Measurements from ENCODE around the gene PAOX.
"Not testable (repeated sequence)": the region's sequence is repeated elsewhere in the genome, so short reads cannot be mapped to it uniquely, and the experiment has no call there.

Gene PAOX

DNA sequence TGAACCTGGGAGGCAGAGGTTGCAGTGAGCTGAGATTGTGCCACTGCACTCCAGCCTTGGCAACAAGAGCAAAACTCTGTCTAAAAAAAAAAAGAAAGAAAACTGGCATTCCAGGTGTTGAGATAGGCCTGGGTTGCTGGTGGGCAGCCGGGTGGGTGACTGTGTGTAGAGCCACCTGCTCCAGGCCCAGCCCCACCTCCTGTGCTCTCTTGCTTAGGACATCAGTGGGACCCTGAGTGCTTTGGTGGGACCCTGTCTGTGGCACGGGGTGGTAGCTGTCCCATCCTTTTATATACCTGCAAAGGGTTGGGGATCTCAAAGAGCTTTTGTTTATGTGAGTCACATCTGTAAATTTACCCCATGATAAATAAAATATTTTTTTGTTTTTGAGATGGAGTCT lies 6.2 kb downstream of the PAOX start:
- no peak for DNase-seq (ENCODE audit: low spot score)

DNA sequence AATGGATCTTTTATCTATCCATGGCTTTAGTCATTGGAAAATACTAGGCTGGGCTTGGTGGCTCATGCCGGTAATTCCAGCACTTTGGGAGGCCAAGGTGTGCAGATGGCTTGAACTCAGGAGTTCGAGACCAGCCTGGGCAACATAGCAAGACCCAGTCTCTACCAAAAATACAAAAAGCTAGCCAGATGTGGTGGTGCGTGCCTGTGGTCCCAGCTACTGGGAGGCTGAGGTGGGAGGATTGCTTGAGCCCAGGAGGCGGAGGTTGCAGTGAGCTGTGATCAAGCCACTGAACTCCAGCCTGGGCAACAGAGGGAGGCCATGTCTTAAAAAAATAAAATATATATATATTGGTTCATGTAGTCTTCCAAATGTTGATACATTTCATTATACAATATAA lies 7.9 kb downstream of the PAOX start:
- DNase-seq (ENCODE audit: low spot score) = not testable (repeated sequence)

DNA sequence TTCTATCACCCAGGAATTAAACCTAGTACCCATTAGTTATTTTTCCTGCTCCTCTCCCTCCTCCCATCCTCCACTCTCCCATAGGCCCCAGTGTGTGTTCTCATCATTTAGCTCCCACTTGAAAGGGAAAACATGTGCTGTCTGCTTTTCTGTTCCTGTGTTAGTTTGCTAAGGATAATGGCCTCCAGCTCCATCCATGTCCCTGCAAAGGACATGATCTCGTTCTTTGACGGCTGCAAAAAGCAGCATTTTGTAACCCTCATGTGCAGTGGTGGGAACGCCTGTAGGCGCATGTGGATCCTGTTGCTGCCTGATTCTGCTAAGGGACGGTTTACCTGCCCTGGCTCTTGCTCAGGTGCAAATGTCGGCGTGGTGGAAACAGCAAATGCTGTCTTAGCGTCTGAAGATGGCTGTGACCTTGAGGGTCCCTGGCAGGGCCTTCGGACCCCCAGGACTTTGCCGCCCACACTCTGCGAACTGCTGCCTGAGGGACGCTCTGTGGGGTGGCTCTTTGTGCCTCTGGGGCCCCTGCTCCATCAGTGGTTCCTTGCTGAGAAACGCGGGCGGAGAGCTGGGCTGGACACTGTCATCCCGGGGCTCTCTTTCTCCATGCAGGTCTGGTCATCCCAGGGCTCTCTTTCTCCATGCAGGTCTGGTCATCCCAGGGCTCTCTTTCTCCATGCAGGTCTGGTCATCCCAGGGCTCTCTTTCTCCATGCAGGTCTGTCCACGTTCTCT lies 9.3 kb downstream of the PAOX start:
- DNase-seq (ENCODE audit: low spot score) = no peak

DNA sequence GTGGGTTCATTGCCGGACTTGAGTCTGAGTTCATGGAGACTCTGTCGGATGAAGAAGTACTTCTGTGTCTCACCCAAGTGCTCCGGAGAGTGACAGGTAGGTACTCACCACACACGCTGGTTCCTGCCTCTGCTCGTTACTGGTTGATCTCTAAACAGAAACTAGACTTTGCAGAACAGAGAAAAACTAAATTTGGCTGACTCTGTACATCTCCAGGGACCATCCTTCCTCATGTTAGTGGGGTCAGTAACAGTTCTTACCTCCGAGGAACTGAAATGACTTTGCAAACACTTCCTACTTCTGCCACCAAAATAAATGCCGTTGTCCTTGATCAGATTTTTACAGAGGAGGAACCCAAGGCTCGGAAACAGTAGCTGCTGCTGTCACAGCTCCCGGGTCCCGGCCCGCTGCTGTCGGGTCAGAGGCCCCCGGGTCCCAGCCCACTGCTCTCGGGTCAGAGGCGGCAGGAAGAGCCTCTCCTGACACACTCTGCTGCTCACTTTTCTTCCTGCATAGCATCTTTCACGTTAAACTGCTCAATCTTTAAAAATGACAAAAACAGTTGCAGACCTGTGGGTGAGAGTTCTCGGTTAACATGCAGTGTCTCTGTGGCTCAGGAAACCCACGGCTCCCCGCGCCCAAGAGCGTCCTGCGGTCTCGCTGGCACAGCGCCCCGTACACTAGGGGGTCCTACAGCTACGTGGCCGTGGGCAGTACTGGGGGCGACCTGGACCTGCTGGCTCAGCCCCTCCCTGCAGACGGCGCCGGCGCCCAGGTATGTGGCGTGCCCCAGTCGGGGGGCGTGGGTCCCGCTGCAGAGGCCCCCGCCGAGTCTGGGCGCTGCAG lies 10.1 kb downstream of the PAOX start:
- DNase-seq (ENCODE audit: low spot score) = no peak

DNA sequence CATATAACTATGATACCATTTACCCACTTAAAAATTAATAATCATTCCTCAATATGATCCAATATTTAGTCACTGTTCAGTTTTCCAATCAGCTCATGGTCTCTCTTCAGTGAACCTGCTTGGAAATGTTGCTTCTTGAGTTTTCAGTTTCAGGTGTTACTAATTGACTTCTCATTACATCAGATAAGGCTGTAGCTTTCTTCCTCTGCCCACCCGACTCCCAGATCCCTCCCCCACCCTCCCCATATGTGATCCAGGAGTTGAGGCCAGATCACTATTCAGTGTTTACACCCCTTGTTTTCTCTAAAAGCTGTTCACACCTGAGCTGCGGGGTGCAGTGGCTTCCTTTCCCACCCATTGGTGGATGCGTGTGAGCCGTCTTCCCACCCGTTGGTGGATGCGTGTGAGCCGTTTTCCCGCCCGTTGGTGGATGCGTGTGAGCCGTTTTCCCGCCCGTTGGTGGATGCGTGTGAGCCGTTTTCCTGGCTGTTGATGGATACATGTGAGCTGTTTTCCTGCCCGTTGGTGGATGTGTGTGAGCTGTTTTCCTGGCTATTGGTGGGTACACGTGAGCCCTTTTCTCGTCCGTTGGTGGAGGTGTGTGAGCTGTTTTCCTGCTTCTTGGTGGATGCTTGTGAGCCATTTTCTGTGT lies 11.7 kb downstream of the PAOX start:
- DNase-seq (ENCODE audit: low spot score) = no peak

DNA sequence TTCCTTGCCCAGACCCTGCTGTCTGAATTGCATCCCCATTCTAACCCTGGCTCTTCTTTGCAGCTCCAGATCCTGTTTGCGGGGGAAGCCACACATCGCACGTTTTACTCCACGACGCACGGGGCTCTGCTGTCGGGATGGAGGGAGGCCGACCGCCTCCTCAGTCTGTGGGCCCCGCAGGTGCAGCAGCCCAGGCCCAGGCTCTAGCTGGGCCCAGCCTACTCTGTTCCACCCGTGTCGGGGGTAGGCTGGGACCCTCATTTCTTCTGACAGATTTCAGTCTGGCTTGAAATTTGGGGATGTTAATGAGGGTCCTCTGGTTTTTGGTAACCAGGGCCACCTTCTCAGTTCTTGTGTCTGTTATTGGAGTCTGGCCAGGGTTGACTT lies 12.2 kb downstream of the PAOX start:
- no peak for DNase-seq (ENCODE audit: low spot score)

DNA sequence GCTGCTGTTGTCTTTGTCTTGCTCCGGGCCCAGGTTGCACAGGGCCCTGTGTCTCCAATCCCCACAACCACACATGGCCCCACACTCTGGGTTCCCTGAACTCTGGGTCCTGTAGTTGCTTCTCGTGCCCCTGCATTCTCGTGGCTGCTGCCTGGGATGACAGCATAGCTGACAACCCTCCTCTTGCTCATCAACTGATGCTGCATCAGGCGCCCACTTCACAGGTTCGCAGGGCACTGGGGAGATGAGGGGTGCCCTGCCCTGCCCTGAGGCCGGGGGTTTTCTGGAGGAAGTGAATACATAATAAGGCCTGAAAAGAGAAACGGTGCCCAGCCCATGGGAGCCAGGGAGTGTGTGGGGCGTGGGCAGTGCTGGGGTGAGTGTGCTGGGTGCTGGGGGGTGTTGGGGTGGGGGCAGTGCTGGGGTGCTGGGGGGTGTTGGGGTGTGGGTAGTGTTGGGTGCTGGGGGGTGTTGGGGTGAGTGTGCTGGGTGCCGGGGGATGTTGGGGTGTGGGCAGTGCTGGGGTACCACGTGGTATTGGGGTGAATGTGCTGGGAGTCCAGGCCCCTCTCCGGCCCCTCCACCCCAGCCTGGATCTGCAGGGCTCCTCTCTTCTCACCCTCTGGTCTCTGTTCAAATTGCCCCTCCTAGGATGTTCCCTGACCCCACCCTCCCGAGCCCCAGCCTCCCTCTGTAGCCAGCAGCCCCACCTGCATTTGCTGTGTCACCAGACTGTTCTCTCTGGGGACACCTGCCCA lies 12.9 kb downstream of the PAOX start:
- no peak for DNase-seq (ENCODE audit: low spot score)

DNA sequence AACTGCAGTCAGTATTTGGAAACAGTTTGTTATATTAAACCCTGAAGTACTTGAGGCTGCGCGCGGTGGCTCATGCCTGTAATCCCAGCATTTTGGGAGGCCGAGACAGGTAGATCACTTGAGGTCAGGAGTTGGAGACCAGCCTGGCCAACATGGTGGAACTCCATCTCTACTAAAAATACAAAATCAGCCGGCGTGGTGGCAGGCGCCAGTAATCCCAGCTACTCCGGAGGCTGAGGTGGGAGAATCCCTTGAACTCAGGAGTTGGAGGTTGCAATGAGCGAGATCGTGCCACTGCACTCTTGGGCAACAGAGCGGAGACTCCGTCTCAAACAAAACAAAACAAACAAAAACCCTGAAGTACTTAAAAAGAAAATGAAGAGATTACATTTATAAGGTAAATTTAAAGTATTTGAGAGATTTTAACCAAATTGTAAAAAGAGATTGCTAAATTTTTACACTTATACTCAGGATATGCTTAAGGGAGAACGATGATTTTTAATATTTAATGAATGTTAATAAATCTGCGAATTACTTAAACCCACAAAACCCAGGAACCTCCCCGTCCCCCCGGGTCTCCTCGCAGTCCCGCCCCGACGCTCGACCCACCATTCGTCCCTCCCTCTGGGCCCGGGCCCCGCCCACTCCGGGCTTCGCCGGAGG lies 14.5 kb downstream of the PAOX start:
- DNase-seq (ENCODE audit: low spot score) = no peak

DNA sequence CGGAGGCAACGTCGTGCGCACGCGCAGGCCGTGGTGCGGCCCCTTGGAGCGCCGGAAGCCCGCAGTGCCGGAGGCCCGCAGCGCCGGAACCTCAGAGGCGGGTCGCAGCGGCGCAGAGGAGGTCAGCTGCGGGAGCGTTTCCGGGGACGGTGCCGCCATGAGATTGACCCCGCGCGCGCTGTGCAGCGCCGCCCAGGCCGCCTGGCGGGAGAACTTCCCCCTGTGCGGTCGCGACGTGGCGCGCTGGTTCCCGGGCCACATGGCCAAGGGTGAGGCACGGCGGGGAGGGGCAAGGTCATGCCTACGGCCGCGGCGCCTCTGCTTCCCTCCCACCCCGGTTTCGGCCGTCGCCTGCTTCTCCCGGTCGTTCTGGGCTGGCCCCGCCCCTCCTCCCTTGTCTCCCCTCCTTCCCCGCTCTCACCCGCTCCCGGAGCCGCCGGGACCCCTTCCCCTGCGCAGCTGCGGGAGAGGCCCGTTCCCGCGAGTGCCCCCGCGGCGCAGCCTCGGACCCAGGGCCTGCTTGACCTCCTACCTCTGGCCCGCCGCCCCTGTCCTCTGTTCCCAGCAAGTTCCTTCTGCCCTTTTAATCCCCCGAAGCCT lies 15.1 kb downstream of the PAOX start, which contains the start of gene MTG1:
TSS of gene MTG1 (plus strand) at position 94 of the 600 bp plus-strand sequence. CDS start at position 158, 64 bp downstream.
- peak; percentile 91 for DNase-seq (ENCODE audit: low spot score)

DNA sequence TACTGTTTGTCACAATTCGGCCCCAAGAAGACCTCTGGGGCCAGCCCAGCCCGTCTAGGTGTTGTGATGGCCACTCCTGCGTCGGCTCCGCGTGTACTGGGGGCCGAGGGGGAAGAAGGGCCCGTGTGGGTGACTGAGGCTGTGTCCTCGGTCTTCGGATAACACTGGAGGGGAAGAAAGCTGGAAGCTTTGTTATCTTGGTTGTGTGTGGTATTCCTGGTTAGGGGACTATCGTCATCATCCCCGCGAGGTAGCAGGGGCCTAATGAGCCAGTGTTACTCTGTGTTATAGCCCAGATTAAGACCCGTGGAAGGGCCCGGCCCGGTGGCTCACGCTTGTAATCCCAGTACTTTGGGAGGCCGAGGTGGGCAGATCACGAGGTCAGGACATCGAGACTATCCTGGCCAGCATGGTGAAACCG lies 15.7 kb downstream of the PAOX start:
- DNase-seq (ENCODE audit: low spot score) = no peak

DNA sequence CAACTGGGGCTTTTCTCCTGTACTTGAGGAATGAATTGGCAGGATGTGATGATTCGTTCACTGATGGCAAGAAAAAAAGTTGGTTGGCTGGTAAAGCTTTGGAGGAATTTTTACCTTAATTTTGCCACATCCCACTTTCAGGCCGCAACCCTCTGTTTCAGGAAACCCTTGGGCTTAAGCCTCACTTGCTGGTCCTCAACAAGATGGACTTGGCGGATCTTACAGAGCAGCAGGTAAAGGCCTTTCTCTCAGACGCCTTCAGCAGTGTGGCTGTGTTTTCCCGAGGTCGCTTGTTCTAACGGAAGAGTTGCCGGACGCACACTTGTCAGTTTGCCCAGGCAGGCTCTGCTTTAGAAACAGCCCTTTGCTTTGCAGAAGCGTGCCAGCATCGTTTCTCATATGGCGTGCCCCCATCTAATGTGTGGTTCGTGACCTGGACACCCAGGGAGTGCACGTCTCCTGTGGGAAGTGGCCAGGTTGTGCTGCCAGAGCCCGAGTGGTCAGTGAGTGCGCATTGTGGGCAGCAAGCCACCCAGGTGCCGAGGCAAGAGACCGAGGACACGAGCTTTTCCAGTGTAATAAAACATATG lies 17.1 kb downstream of the PAOX start:
- no peak for DNase-seq (ENCODE audit: low spot score)

DNA sequence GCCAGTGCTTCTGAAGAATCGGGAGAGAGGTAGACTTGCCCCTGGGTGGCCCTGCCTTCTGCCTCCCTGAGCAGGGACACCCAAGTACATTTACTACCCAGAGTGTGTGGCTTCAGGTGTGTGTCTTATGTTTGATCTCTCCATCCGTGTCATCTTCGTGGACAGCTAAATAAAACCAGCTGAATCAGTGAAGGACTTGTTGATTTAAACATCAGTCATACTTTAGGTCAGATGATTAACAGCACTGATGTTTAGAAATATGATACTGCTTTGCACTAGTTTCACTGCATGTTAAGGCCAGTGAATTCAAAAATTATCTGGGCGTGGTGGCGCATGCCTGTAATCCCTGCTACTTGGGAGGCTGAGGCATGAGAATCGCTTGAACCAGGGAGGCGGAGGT lies 18.9 kb downstream of the PAOX start:
- DNase-seq (ENCODE audit: low spot score) = no peak

DNA sequence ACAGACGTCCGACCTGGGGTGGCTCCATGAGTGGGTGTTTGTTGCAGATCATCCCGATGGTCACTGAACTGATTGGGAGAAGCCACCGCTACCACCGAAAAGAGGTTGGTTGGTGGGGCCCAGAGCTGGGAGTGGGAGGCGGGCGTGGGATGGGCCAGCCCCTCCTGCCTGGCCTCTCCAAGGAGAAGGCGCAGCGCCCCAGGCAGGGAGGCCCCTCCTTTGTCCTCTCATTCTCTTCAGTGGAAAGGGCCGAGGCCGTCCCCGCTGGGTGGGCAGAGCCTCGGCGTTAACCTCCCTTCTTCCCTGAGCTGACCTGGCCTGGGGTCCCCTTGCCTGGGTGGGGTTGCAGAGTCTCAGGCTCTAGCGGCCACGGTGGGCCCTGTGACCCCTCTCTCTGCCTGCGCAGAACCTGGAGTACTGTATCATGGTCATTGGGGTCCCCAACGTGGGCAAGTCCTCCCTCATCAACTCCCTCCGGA lies 20.1 kb downstream of the PAOX start:
- DNase-seq (ENCODE audit: low spot score) = no peak

DNA sequence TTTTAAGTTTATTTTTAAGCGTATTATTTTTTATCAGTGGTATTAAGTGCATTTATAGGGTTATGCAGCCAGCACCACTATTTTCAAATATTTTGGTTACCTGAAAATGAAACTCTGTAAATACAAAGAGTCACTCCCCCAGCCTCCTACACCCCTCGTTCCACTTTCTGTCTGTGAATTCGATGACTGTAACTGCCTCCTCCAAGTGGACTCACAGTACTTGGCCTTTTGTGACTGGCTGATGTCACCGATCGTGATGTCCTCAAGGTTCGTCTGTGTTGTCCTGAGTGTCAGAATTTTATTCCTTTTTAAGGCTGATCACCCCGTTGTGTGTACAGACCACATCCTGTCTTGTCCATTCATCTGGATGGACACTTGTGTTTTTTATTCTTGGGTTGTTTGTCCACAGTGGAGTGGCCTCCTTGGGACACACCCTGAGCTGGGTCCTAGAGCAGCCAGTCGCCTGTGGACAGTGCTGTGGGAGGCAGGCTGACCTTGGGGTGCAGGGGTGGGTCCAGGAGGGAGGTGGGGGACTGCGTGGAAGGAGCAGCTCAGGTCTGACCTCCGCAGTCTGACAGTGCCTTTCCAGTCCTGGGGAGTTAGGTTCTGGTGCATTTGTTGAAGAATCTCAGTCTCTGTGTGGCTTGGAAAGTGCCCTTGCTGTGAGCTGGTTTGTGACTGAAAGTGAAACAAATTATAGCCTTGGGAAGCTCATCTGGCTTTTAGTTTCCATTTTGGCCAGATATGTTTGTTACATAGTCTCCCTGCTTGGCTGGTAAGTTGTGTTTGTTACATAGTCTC lies 21.8 kb downstream of the PAOX start:
- DNase-seq (ENCODE audit: low spot score) = no peak

DNA sequence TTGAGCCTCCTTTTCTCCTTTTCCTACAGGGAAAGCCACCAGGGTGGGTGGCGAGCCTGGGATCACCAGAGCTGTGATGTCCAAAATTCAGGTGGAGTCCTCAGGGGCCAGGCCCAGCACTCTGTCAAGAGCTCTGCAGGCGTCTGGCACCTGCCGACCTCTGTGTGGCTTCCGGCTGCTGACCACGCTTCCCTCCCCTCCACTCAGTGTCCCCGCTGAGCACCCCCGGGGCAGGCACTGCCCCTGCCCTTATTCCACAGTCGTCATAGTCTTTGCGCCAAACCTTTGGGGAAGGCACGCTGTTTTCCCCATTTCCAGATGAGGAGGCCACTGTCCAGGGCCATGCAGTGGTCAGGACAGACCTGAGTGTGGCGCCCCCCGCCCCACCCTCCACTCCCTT lies 22.4 kb downstream of the PAOX start:
- no peak for DNase-seq (ENCODE audit: low spot score)

DNA sequence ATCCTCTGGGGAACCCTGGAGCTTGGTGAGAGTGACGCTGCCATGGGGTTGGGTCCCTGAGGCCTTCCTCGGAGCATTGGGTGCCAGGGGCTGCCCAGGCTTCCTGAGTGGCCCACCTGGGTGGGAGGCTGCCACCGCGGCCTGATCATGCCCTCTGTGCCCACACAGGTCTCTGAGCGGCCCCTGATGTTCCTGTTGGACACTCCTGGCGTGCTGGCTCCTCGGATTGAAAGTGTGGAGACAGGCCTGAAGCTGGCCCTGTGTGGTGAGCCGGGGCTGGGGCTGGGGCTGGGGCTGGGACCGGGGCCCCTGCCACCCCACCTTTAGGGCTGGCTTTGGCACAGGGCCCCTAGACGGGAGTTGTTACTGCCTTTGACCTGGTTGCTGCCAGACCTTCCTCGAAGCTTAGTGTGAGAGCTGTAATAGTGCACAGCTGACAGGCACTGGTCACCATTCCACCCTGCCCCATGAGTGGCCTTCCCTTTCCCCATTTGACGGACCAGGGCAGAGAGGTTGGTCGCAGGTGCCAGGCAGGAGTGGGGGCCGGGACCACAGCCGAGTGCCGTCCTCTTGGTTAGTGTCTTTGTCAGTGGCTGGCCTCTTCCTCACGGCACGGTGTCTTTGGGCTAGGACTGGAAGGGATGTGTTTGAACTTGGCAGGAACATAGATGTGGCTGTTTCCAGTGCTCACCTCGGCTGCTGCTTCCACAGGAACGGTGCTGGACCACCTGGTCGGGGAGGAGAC lies 23.1 kb downstream of the PAOX start:
- no peak for DNase-seq (ENCODE audit: low spot score)

DNA sequence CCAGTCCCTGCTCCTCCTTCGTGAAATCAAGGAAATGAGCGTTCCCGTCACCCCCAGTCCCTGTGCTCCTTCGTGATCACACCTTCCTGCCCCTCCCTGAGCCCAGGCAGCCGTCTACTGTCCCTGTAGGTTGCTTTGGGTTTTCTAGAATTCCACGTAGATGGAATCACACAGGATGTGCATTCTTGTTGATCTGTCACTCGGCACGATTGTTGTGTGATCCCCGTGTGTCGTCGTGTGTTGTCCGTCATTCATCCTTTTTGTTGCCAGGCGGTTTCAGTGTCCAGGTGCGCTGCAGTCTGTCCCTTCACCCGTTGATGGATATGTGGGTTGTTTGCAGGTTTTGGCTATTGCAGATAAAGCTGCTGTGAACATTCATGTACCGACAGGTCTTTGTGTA lies 24.3 kb downstream of the PAOX start:
- DNase-seq (ENCODE audit: low spot score) = no peak

DNA sequence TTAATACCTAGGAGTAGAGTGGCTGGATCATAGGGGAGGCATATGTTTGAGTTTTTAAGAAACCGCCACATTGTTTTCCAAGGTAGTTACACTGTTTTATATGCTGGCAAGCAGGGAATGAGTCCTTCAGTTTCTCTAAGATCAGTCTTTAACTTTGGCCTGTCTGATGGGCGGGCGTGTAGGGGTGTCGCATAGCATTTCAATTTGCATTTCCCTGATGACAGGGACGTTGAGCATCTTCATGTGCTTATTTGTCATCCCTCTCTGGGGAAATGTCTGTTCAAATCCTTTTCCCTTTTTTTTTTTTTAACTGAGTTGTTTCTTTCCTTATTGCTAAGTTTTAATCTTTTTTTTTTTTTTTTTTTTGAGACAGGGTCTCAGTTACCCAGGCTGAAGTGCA lies 24.7 kb downstream of the PAOX start:
- DNase-seq (ENCODE audit: low spot score) = no peak

DNA sequence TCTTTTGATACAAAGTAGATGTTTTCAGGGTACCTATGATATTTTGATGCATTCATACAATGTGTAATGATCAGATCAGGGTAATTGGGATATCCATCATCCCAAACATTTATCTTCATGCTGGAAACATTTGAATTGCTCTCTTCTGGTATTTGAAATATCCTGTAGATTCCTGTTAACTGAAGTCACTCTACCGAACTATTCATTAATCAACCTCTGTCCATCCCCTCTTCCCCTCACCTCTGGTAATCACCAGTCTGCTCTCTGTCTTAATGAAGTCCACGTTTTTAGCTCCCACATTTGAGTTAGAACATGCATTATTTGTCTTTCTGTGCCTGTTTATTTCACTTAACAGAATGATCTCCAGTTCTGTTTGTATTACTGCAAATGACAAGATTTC lies 26.2 kb downstream of the PAOX start:
- DNase-seq (ENCODE audit: low spot score) = no peak
